Fibroblast of pulmonary artery (primary cell): ENCODE measurements around the gene PTOV1.

Experiments
- DNase-seq: peaks from one replicate; pipeline ENCODE4 v3.0.0-alpha.2; 2010; ENCODE audit warnings: low read depth
- H3K4me3 ChIP-seq: replicated peaks from 2 replicates; pipeline ENCODE4 v1.5.1; 2011; ENCODE audit warnings: low read depth, mild to moderate bottlenecking, control low read depth, low read length, moderate library complexity
- TF ChIP-seq, protein P1 (sequence below): IDR thresholded peaks from 2 replicates; pipeline ENCODE4 v1.5.1; 2011; ENCODE audit warnings: mild to moderate bottlenecking, control low read depth, low read length, inconsistent platforms; ENCODE audit errors: missing control alignments

PTOV1 gene

DNA sequence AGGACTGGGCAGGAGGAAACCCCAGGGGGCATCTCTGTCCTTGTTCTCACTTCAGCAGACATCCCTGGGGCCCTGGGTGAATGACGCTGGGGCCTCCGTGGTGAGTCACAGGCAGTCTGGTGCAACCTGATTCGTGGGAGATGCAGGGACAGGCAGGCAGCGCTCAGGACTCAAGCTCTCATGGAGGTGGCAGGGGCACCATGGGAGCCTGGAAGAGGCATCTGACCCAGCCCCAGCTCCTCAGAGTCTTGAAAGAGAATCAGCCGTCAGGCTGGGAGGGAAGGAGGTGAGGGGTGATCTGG, 14.0 kb upstream of the PTOV1 start:
- H3K4me3 ChIP-seq = no peak overlapping the region
- no peak for DNase-seq
- TF ChIP-seq, protein P1, sequence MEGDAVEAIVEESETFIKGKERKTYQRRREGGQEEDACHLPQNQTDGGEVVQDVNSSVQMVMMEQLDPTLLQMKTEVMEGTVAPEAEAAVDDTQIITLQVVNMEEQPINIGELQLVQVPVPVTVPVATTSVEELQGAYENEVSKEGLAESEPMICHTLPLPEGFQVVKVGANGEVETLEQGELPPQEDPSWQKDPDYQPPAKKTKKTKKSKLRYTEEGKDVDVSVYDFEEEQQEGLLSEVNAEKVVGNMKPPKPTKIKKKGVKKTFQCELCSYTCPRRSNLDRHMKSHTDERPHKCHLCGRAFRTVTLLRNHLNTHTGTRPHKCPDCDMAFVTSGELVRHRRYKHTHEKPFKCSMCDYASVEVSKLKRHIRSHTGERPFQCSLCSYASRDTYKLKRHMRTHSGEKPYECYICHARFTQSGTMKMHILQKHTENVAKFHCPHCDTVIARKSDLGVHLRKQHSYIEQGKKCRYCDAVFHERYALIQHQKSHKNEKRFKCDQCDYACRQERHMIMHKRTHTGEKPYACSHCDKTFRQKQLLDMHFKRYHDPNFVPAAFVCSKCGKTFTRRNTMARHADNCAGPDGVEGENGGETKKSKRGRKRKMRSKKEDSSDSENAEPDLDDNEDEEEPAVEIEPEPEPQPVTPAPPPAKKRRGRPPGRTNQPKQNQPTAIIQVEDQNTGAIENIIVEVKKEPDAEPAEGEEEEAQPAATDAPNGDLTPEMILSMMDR = no peak

DNA sequence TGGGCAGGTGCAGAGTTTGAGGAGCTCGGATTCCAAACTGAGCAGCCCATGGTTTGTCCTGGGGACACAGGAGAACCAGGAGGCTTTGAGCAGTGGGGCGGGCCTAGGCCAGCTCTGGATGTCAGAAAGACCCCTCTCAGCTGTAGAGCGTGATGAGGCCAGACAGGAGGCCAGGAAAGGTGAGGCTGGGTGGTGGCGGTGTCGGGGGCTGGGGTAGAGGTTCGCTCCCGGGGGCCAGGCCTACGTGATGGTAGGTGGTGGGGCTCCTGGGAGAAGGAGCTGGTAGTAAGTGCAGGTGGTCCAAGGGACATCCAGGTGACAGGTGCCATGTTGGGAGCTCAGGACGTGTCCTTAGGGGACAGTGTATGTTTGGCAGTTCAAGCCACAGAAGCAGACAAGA, 13.5 kb upstream of the PTOV1 start:
- H3K4me3 ChIP-seq = no peak overlapping the region
- DNase-seq = no peak
- TF ChIP-seq, protein P1 = no peak

DNA sequence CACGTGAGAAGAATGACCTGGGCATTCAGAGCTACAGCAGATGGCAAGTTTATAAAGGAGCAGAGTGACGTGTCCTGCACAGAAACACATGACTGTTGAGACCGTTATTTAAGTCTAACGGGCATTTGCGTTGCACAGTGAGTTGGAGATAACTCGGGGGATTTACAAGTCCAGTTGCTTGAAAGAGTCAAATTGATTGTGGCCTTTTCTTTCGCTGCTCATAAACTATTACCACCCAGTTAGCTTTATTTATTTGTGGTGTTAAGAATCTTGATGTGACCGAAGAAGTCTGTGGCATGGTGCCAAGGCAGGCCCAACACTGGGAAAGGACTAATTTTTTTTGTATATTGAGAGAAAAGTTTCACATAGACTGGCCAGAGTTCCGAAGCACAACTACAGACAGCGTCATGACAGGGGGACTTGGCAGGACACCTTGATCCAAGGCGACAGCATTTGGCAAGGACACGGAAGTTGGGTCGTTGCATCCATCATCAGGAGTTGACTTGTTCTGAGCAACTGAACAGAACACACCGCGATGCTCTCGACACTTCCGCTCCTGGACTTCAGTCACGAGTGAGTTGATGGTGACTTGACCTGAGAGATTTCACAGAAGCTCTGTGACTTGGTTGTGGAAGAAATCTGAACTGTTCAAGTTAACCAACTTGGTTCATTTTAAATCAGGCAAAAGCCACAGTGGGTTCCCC, 11.9 kb upstream of the PTOV1 start:
- no peak overlapping the region for H3K4me3 ChIP-seq
- TF ChIP-seq, protein P1 = no peak
- no peak for DNase-seq

DNA sequence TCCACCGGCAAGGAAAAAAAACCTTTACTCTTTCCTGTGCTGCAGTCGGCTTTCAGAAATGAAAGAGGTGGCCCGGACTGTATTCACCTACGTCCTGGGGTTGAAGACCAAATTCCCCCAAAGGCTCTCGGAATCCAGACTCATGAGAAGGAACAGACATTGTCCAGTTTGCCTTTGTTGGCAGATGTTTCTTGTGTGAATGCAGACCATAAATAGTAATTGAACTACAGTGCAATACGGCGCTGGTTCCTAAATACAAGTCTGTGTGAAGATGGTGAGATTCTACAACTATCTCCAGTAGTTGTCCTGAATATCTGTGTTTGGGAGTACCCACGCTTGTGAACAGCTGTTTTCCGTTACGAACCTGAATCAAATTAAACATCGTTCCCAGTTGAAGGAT, 11.2 kb upstream of the PTOV1 start:
- no peak overlapping the region for H3K4me3 ChIP-seq
- DNase-seq = no peak
- TF ChIP-seq, protein P1 = no peak

DNA sequence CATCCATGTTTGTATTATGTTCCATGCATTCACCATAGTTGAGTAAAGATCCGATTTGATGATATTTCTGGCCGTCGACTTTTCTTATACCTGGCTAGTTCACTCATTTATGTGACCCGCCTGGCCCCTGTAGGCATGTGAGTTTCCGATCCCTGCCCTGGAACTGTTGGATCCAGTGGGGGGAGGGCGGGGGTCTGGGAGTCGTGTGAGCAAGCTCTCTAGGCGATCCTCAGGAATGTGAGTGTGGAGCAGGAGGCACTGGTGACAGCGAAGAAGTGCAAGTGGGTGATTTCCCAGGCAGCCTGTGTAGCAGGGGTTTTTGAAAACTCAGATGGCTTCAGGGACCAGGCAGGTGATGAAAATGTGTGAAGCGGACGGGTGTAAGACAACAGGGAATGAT, 10.6 kb upstream of the PTOV1 start:
- DNase-seq = no peak
- TF ChIP-seq, protein P1 = no peak
- H3K4me3 ChIP-seq = no peak overlapping the region

DNA sequence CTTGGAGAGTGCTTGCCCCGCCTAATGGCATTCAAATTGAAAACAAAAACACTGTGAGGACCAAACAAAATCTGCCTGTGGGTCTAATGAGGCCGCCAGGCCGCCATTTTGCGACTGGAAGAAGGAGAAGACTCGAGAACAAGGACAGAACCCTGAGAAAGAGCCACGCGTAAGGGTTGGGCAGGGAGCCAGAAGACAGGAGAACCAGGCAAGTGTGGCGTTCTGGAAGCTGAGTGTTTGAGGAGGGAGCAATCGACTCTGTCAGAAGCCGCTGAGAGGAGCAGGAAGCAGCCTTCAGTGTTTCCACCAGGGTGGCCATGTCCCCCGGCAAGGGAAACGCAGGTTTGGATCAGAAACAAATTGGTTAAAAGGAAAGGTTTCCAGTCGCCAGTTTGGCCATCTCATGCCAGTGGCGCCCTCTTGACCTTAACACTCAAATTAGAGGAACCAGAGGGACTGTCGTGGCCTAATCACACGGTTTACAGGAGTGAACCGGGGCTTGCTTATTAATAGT, 10.2 kb upstream of the PTOV1 start:
- TF ChIP-seq, protein P1 = no peak
- no peak overlapping the region for H3K4me3 ChIP-seq
- no peak for DNase-seq

DNA sequence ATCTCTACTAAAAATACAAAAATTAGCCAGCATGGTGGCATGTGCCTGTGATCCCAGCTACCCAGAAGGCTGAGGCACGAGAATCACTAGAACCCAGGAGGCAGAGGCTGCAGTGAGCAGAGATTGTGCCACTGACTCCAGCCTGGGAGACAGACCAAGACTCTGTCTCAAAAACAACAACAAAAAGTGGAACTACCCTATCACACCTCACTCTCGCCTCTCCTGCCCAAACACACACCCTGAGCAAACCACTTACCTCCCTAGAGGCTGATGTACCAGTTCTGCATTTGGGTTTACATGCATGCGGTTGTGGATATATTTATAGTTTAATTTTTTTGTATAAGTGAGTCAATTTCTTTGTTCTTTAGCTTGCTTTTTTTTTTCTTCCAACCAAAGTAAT, 7.7 kb upstream of the PTOV1 start:
- DNase-seq = no peak
- TF ChIP-seq, protein P1 = no peak
- H3K4me3 ChIP-seq = no peak overlapping the region
